NCI-H345 treated with DMSO at 0.1 percent for 48 hours (cell line): ENCODE results near the gene CEBPB.
A peak's percentile ranks its signal among the peaks of the same experiment; 100 is the strongest.

Experiments used
- DNase-seq: peaks from one replicate; lab custom pipeline; 2025; ENCODE audit not compliant: unreplicated experiment; lab: John Stamatoyannopoulos, UW

The CEBPB gene

DNA sequence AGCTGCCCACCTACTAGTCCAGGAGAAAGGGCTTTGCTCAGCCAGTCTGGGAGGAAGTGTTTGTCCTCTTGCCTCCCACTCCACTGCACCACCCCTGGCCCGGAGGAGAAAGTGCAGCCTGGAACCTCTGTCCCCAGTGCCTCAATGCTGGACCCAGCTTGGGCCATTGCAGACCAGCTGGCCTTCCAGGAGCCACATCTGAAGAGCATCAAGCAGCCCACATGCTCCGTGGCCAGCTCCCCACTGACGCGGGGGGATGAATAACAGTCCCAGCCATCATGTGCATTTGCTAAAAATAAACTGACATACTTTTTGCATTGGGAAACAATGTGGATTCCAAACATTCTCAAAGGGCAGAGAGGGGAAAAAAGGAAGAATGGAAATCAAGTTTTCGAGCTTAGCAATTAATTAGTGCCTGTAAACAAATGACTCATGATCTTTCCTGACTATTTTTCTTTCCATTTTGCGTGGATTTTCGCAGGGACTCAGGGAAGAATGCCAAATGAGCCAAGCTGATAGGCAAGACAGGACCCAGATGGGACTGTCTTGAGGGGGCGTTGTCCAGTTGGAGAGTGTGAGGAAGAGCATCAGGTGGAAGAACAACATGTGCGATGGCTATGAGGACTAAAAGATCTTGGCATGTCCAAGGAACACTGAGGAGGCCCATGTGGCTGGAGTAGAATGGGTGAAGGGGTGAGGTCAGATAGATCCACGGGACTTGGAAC lies 34.1 kb downstream of the CEBPB start:
- no peak for DNase-seq

DNA sequence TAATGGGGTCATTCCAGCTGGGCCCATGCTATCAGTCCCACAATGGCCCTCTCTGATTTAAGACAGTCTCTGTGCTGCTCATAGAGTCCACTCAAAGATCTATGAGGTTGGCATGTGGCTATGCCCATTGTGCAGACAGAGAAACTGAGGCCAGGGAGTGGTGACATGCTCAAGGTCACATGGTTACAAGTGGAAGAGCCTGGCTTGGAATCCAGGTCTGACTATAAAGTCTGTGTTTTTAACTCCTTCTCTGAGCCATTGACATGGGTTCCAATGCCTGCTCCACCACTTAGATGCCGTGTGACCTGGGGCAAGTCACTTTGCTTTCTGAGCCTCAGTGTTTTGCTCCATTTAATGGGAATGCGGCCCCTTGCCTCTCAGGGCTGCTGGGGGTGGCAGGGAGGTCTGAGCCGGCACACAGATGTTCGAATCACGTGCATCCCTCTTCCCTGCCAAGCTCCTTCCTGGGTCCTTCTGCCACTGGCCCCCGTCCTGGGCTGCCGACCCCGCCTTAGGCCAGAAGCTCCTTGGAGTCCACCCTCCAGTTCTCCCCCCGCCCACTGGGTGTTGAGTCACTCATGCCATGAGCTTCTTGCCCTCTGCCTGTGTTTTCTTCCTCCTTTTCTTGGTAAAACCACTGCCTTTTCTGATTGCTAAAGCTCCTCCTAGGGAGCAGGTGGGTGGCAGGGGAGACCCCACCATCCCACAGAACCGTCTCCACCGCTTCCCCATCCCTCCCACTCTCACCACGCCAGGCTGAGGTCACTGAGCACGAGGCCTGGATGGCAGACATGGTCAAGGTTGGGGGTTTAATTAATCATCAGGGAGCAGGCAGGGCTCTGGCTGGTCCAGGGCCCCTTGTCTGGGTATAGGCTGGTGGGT lies 35.7 kb downstream of the CEBPB start:
- DNase-seq: no peak

DNA sequence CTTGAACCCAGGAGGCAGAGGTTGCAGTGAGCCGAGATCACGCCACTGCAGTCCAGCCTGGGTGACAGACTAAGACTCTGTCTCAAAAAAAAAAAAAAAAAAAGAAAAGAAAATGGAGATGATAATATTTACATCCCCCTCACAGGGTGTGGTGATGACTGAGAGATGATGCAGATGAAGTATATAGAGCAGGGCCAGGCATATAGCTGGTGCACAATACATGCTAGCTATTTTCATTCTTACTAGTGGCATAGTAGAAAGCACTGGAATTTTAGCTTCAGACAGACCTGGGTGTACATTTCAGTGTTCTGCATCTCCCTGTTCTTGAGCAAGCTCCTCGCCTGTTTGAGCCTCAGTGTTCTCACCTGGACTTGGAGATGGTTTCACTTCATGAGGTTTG lies 36.9 kb downstream of the CEBPB start:
- DNase-seq: no peak

DNA sequence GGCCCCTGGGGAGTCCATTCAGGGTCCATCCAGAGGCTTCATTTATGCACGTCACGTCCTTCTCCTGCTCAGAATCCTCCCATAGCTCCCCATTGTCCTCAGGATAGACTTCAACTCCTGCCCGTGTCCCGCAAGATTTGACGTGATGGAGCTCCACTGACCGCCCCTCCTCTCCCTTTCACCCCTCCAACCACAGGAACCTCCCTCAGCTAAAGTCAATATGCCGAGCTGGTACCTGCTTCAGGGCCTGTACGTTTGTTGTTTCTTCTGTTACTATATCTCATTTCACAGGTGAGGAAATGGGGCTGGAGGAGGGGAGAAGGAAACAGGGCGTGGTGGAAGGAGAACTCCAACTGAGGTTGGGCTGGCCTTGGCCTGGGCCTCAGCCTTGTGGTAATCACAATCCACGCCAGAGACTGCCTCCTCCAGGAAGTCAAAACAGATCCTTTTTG lies 38.6 kb downstream of the CEBPB start:
- no peak for DNase-seq

DNA sequence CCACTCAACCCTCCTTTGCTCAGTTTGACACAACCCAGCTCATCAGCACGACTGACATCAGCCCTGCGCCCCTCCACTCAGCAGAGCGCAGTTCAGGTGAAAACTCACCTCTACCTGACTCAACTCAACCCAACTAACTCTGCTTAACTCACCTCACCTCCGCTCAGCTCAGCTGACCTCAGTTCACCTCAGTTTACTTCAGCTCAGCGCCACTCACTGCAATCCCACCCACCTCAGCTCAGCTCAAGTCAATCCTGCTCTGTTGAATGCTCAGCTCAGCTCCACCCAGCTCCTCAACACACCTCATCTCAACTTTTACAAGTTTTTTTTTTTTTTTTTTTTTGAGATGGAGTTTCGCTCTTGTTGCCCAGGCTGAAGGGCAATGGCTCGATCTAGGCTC lies 39.6 kb downstream of the CEBPB start:
- no peak for DNase-seq

DNA sequence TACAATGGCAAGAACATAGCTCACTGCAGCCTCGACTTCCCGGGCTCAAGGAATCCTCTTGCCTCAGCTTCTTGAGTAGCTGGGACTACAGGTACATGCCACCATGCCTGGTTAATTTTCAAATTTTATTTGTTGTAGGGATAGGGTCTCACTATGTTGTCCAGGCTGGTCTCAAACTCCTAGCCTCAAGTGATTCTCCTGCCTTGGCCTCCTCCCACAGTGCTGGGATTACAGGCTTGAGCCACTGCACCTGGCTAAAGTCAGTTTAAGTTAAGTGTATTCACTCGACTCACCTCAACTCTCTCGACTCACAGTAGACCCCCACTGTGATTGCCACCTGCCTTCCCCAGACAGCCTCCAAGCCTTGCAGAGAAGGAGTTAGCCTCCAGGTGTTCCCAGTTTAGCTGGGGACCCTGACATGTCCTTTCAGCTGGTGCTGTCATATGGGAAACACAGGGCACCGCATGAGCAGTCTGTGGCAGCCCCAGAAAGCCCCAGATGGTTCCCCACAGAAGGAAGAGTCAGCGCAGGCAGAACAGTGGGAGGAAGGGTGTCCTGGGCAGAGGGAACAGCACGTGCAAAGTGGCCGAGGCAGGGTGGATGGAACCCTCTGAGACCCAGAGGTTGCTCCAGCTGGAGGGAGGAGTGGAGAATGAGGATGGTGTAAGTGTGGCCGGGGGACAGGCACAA lies 40.4 kb downstream of the CEBPB start:
- DNase-seq: peak; percentile 36

DNA sequence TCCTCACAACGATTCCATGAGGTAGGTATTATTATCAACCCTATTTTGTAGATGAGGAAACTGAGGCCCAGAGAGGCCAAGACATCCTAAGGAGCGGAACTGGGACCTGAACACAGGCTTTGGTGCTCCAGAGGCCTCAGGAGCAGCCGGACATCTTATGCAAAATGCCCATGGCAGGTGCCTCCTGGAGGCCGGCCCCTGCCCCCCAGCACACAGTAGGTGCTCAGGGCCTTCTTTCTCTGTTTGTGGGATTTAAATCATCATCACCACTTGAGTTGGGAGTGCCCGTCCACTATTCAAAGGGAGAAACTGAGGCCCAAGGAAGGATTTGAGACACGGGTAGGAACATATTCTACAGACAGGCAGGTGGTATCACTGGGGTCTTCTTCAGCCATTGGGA lies 41.2 kb downstream of the CEBPB start:
- DNase-seq: no peak

DNA sequence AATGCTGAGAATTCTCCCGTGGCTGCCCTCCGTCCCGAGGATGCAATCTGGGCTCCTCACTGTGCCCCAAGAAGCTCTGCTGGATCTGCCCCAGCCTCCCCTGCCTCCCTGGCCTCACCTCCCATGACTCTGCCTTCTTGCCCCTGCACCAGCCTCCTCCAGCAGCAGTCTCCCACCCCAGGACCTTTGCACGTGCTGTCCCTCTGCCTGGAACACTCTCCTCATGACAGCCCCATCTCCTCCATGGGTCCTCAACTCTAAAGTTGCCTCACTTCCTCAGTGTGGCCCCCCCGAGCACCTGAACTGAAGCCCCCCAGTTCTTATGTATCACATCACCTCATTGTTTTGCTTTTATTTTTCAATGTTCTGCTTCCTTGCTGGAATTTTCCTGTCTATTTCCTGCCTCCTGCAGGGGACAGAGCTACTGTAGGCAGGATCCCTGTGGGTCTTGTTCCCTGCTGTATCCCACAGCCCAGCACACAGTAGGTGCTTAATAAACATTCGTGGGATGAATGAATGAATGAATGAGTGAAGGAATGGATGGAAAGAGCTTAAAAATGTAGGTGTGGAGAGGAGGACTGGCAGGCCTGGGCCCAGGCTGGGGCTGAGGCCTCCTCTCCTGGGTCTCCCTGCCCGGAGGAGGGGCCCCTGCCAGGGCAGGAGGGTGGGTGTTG lies 42.2 kb downstream of the CEBPB start:
- DNase-seq: no peak

DNA sequence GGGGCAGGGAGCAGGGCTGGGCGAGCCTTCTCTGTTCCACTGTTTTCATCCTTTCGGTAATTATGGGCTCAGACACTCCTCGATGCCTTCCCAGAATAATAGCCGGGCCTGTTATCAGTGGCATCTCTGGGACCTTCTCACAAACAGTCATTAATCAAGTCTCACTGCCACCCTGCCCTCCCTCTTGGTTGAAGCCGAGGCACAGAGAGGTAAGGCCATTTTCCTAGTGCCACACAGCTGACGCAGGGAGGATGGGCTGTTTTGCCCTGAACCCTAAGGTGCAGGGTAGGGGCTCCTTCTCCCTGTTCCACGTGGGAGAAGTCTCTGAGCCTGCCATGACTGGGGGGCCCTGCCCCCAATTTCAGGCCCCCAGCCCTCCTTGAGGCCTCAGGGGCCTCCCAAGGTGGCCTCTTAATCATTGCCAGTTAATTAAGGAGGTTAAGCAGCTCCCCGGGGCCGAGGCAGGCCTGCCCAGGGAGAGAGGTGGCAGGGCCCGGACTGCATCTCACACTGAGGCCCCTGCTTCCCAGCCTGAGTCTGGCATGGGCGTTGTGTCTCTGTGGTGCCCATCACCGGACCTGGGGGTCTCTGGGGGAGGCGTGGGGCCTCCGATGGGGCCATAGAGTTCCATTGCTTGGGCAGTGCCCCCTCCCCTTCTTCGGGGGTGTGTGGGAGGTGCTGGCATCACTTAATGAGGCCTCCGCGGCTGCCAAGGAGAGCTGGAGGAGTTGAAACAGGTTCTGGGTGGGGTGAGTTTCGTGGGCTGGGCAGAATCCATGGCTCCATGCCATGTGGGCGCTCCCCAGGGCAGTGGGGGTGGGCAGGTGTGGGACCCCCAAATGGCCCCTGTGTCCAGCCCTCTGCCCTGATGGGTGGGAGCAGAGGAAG lies 42.9 kb downstream of the CEBPB start:
- no peak for DNase-seq

DNA sequence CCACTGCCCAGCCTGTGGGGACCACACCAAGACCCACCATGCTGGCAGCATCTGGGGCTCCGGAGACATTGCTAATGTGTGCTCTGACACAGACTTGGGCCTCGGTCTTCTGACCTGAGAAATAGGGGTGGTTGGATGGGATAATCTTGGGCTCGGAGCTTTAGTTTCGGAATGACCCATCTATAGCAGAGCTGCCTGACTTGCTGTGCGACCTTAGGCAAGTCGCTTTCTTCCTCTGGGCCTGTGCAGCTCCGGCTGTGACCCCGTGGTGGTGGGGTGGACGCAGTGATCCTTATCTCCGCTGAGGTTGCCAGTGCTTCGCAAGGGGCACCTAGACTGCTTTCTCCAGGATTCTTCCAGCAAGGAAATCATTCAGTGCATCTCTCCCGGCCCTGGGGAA lies 43.7 kb downstream of the CEBPB start:
- no peak for DNase-seq

DNA sequence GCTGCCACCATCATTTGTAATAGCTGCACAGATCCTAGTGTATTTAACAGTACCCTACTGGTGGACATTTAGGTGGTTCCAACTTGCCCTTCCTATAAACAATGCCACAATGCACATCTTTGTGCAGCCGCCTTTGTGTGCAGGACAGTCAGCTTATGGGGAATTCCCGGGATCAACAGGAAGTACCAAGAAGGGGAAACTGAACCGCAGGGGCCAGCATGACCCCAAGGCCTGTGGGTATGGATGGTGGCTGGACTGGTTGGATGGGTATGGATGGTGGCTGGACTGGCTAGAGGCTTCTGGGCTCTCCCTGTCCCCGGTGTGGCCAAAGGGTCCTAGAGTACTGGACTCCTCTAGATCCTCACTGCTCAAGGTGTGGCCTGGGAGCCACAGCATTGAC lies 46.7 kb downstream of the CEBPB start:
- no peak for DNase-seq

DNA sequence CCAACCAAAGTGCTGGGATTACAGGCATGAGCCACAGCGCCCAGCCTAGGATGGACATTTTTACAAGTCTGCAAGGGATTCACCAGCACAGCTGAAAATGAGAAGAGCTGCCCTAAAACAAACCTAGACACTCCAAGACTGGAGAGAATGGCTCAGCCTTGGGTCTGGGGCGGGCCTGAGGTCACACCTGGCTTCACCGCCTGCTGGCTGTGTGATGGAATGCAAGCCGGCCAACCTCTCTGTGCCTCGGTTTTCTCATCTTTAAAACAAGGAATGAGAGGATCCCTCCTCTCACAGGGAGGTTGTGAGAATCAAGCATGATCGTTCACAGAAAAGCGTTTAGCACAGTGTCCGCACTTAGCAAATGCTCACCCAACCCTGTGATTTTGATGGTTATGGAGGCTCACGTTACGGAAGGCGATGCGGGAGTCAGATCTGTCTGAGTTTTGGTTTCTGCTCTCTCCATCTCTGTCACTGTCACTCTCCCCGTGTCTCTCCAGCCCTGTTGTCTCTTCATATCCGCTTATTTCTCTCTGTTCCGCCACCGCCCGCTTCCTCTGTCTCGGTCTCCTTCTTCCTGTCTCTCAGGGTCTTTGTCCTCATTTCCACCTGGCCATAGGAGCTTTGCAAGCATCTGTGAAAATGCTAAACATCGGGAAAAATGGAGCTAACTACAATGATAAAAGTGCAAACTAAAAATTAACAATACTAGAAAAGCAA lies 47.6 kb downstream of the CEBPB start:
- no peak for DNase-seq

DNA sequence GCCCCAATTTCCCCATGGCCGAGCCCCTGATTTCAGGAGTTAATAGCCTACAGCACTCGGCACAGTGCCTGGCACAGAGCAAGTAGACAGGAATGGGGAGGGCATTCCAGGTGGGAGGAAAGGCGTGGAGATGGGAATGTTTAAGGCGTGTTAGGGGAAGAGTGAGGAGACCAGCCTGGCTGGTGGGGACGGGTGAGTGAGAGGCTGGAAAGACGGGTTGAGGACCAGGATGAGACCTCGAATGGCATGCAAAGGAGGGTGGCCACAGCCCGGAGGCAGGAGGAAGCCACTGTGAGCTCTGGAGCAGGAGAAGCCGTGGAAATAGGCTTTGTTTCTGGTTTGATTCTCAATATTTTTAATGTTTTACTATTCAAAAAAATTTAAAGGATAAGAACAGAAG lies 49.5 kb downstream of the CEBPB start:
- DNase-seq: no peak

DNA sequence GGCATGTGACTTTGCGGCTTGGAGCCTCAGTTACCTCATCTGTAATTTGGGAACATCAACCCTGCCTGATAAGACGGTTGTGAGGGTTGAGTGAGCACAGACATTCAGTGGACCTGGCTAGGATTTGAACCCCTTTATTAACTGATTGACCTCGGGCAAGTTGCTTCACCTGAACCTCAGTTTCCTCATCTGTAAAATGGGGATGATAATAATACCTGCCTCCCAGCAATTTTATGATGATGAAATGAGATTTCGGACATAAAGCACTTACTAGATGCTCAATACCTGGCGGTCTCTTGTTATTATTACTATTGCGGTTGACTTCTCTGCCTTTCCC lies 51.5 kb downstream of the CEBPB start:
- no peak for DNase-seq
